Activated CD8-positive, alpha-beta memory T cell treated with anti-CD3 and anti-CD28 coated beads, Interleukin-2, amount 50 U/mL, for 1 hour (primary cell): ENCODE measurements around the gene FMN2.

Experiments
- DNase-seq: peaks from one replicate; pipeline ENCODE4 v3.0.0-alpha.2; 2020; ENCODE audit errors: extremely low read depth

The FMN2 gene

GRCh38 chr1:240198376-240198775 is 106.7 kb downstream of the FMN2 start:
- no peak for DNase-seq

- DNase-seq: no peak
These were observed 108.3 kb downstream of the FMN2 start for GRCh38 chr1:240199758-240200645.

- no peak for DNase-seq
These were observed 110.2 kb downstream of the FMN2 start for GRCh38 chr1:240201931-240202330.

GRCh38 chr1:240207073-240207709 is 115.5 kb downstream of the FMN2 start:
- no peak for DNase-seq

- DNase-seq: no peak
These were observed 118.3 kb downstream of the FMN2 start for GRCh38 chr1:240210026-240210425.

GRCh38 chr1:240212556-240212955 is 120.9 kb downstream of the FMN2 start:
- no peak for DNase-seq

- no peak for DNase-seq
These were observed 125.7 kb downstream of the FMN2 start for GRCh38 chr1:240217403-240217802.

- no peak for DNase-seq
These were observed 127.4 kb downstream of the FMN2 start for GRCh38 chr1:240219104-240219503.

- no peak for DNase-seq
These were observed 134.4 kb downstream of the FMN2 start for GRCh38 chr1:240226102-240226501.

- DNase-seq: no peak
These were observed 139.1 kb downstream of the FMN2 start for GRCh38 chr1:240230816-240231215.

GRCh38 chr1:240232530-240232929 is 140.8 kb downstream of the FMN2 start:
- no peak for DNase-seq

GRCh38 chr1:240234485-240235210 is 143.0 kb downstream of the FMN2 start:
- no peak for DNase-seq

- DNase-seq: no peak
These were observed 144.0 kb downstream of the FMN2 start for GRCh38 chr1:240235521-240236288.

GRCh38 chr1:240237305-240237721 is 145.6 kb downstream of the FMN2 start:
- no peak for DNase-seq

- no peak for DNase-seq
These were observed 147.6 kb downstream of the FMN2 start for GRCh38 chr1:240239309-240239708.

GRCh38 chr1:240241278-240241677 is 149.6 kb downstream of the FMN2 start:
- no peak for DNase-seq

- DNase-seq: no peak
These were observed 151.0 kb downstream of the FMN2 start for GRCh38 chr1:240242601-240243144.

GRCh38 chr1:240244968-240245628 is 153.4 kb downstream of the FMN2 start:
- no peak for DNase-seq

GRCh38 chr1:240245629-240246020 is 153.9 kb downstream of the FMN2 start:
- no peak for DNase-seq

GRCh38 chr1:240247899-240248298 is 156.2 kb downstream of the FMN2 start:
- no peak for DNase-seq

- no peak for DNase-seq
These were observed 162.3 kb downstream of the FMN2 start for GRCh38 chr1:240254006-240254405.
